22Rv1 (cell line): ENCODE data around the gene AHNAK.

Source experiments
- CTCF ChIP-seq: fragments of 450-650 bp; IDR thresholded peaks from 2 replicates; pipeline ENCODE4 v1.5.1; 2017; ENCODE audit warnings: mild to moderate bottlenecking
- ZFX ChIP-seq: fragments of 450-650 bp; IDR thresholded peaks from 2 replicates; pipeline ENCODE4 v1.6.1; 2017; ENCODE audit warnings: antibody characterized with exemption, borderline replicate concordance

GRCh38 chr11:62452261-62452660 is 94.3 kb downstream of the AHNAK start:
- TF ChIP-seq CTCF (no peak), ZFX (no peak)
